ENCODE measurements around the gene KMT2C.
"Not testable (repeated sequence)": the region's sequence is repeated elsewhere in the genome, so short reads cannot be mapped to it uniquely, and the experiment has no call there.

GRCh38 chr7:152430118-152430517, 5.7 kb downstream of the KMT2C start:
- TF ChIP-seq CTCF (IDR thresholded peaks at IDR 0.05); ZFX (IDR thresholded peaks at IDR 0.05; ENCODE audit: borderline replicate concordance): not testable (repeated sequence)
